H1 (cell line): ENCODE data around the gene RPL38. TPM values are rescaled to one million over a fixed set of nuclear protein-coding genes. Genes with fewer than 3 reads are reported as not detected.

Source experiments
- EP300 ChIP-seq, 2 experiments: IDR thresholded peaks; 1 replicate in 1 of 2; 2 replicates in 1 of 2; pipeline ENCODE4 v1.6.1; 2011 to 2012; ENCODE audit warnings: low read depth in 2 of 2, low read length in 2 of 2, mild to moderate bottlenecking in 2 of 2, borderline replicate concordance in 1 of 2, inconsistent platforms in 1 of 2, moderate library complexity in 1 of 2
- polyA plus RNA-seq, 7 experiments: library from polyadenylated mRNA; depleted of rRNA in 3 of 7; stranded (reverse) in 5 of 7; unstranded in 2 of 7; fragments of >200 nt in 5 of 7; fragments of 200-250 nt in 2 of 7; gene quantifications; 1 replicate in 5 of 7; 2 replicates in 1 of 7; 4 replicates in 1 of 7; pipeline versions ENCODE4 v1.2.1 to v1.2.3, GENCODE V29; 2011 to 2013; ENCODE audit warnings: missing spikeins in 2 of 7, mixed read lengths in 2 of 7
- total RNA-seq: library from RNA; stranded (reverse); fragmentation: NEBNext Ultra II Directional; extraction: Animal tissue kit (Norgen Biotek cat#: 25700); gene quantifications from 2 replicates; pipeline ENCODE4 v1.2.1, GENCODE V29; 2021

The RPL38 gene
- total and polyA plus RNA-seq, 2 of the 8 experiments (the other 6 are each of a cell fraction or from before 2014, with no cell fraction given) = 412 to 1,195 TPM

GRCh38 chr17:74222399-74222798 is 18.9 kb downstream of the RPL38 start (continued):
- TF ChIP-seq EP300 (IDR thresholded peaks at IDR 0.05; ENCODE audit: borderline replicate concordance in 1 of 2, low read depth in 2 of 2, low read length in 2 of 2) = no peak
- TF ChIP-seq, all 59 proteins: peak for 0
